Measurements from ENCODE around the gene KIFAP3.

GRCh38 chr1:169970114-169970513 lies 104.4 kb downstream of the KIFAP3 start:
- TF ChIP-seq, protein P1, sequence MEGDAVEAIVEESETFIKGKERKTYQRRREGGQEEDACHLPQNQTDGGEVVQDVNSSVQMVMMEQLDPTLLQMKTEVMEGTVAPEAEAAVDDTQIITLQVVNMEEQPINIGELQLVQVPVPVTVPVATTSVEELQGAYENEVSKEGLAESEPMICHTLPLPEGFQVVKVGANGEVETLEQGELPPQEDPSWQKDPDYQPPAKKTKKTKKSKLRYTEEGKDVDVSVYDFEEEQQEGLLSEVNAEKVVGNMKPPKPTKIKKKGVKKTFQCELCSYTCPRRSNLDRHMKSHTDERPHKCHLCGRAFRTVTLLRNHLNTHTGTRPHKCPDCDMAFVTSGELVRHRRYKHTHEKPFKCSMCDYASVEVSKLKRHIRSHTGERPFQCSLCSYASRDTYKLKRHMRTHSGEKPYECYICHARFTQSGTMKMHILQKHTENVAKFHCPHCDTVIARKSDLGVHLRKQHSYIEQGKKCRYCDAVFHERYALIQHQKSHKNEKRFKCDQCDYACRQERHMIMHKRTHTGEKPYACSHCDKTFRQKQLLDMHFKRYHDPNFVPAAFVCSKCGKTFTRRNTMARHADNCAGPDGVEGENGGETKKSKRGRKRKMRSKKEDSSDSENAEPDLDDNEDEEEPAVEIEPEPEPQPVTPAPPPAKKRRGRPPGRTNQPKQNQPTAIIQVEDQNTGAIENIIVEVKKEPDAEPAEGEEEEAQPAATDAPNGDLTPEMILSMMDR (IDR thresholded peaks at IDR 0.05; ENCODE audit: low read depth, low read length, poor library complexity, severe bottlenecking), result no peak
- TF ChIP-seq EZH2phosphoT487 (IDR thresholded peaks at IDR 0.05; ENCODE audit: borderline replicate concordance, low read length), result no peak
